Keratinocyte (primary cell): ENCODE measurements around the gene ORM1. TPM values are rescaled to one million over a fixed set of nuclear protein-coding genes. Genes with fewer than 3 reads are reported as not detected.

Experiments used
- DNase-seq: peaks from one replicate; pipeline ENCODE4 v3.0.0-alpha.2; 2011; ENCODE audit warnings: low read depth, missing footprints, low spot score
- FAIRE-seq: peaks from 2 replicates; lab custom pipeline; 2011; peaks lifted over from hg19 to GRCh38; lab: Jason Lieb, UNC
- H2AFZ ChIP-seq: 2 replicates; pipeline ENCODE4 v1.6.0; 2012; ENCODE audit warnings: low read length, control low read depth, inconsistent platforms; ENCODE audit not compliant: control insufficient read depth
- H3K27ac ChIP-seq: 2 replicates; pipeline ENCODE4 v1.5.1; 2011; ENCODE audit warnings: low read length; ENCODE audit not compliant: control insufficient read depth, insufficient read depth
- H3K27me3 ChIP-seq: 3 replicates; pipeline ENCODE4 v1.6.0; 2011; ENCODE audit warnings: low read length; ENCODE audit not compliant: control insufficient read depth, insufficient read depth; ENCODE audit errors: extremely low read depth
- H3K36me3 ChIP-seq, 2 experiments: 2 replicates in 1 of 2; 3 replicates in 1 of 2; pipeline ENCODE4 v1.5.1; 2011; ENCODE audit warnings: low read length in 2 of 2, mild to moderate bottlenecking in 1 of 2; ENCODE audit not compliant: control insufficient read depth in 2 of 2, insufficient read depth in 2 of 2; ENCODE audit errors: extremely low read depth in 1 of 2
- H3K4me1 ChIP-seq: 3 replicates; pipeline ENCODE4 v1.5.1; 2011; ENCODE audit warnings: low read length; ENCODE audit not compliant: control insufficient read depth, insufficient read depth; ENCODE audit errors: extremely low read depth
- H3K4me2 ChIP-seq: 3 replicates; pipeline ENCODE4 v1.6.0; 2011; ENCODE audit warnings: low read depth, low read length; ENCODE audit not compliant: control insufficient read depth, insufficient read depth; ENCODE audit errors: extremely low read depth
- H3K4me3 ChIP-seq, 3 experiments: fragments of 200-600 bp in 1 of 3; sonication (generic) in 1 of 3; 2 replicates in 2 of 3; 3 replicates in 1 of 3; pipeline ENCODE4 v1.5.1; 2011 to 2016; ENCODE audit warnings: low read length in 3 of 3, mild to moderate bottlenecking in 3 of 3, control low read depth in 2 of 3, inconsistent platforms in 1 of 3, low read depth in 1 of 3, mixed read lengths in 1 of 3, mixed run types in 1 of 3, moderate library complexity in 1 of 3; ENCODE audit not compliant: control insufficient read depth in 2 of 3, insufficient read depth in 2 of 3; ENCODE audit errors: extremely low read depth in 1 of 3
- H3K79me2 ChIP-seq: 2 replicates; pipeline ENCODE4 v1.6.0; 2012; ENCODE audit warnings: low read length; ENCODE audit not compliant: control insufficient read depth, insufficient read depth
- H3K9ac ChIP-seq: 3 replicates; pipeline ENCODE4 v1.6.0; 2011; ENCODE audit warnings: low read length; ENCODE audit not compliant: control insufficient read depth, insufficient read depth; ENCODE audit errors: extremely low read depth
- H3K9me1 ChIP-seq: 3 replicates; pipeline ENCODE4 v1.6.0; 2011; ENCODE audit warnings: low read length; ENCODE audit not compliant: control insufficient read depth, insufficient read depth; ENCODE audit errors: extremely low read depth
- H3K9me3 ChIP-seq: 2 replicates; pipeline ENCODE4 v1.5.1; 2012; ENCODE audit warnings: low read depth, low read length; ENCODE audit not compliant: control insufficient read depth
- H4K20me1 ChIP-seq: 3 replicates; pipeline ENCODE4 v1.6.0; 2011; ENCODE audit warnings: low read length; ENCODE audit not compliant: control insufficient read depth, insufficient read depth; ENCODE audit errors: extremely low read depth
- EZH2 ChIP-seq: IDR thresholded peaks from one replicate; pipeline ENCODE4 v1.6.1; 2012; ENCODE audit warnings: inconsistent platforms, mild to moderate bottlenecking, low read length, moderate library complexity
- dilution Hi-C: fragments of 300-500 bp; cut with MboI; formaldehyde crosslinking; loops from one replicate; pipeline ENCODE4 v1.7.0; 2020; ENCODE audit warnings: low sequenced_read_pairs; ENCODE audit not compliant: extremely low pct_ligation_motif_present
- polyA plus RNA-seq, 5 experiments: library from polyadenylated mRNA; depleted of rRNA in 3 of 5; stranded (reverse) in 3 of 5; stranded (forward) in 1 of 5; unstranded in 1 of 5; fragments of >200 nt; gene quantifications; 1 replicate in 1 of 5; 2 replicates in 3 of 5; 3 replicates in 1 of 5; pipeline versions ENCODE4 v1.2.1 to v1.2.3, GENCODE V29; 2011 to 2012; ENCODE audit warnings: missing spikeins in 2 of 5, low read depth in 1 of 5, low replicate concordance in 1 of 5
- TF ChIP-seq, protein P1 (sequence below), 3 experiments: IDR thresholded peaks in 1 of 3; conservative IDR thresholded peaks in 1 of 3; optimal IDR thresholded peaks in 1 of 3; 2 replicates in 2 of 3; 3 replicates in 1 of 3; pipeline versions ENCODE3 to v1.5.1; 2011; ENCODE audit warnings: low read length in 3 of 3, mild to moderate bottlenecking in 3 of 3, moderate library complexity in 2 of 3, control low read depth in 1 of 3, inconsistent platforms in 1 of 3; ENCODE audit not compliant: insufficient read depth in 2 of 3; ENCODE audit errors: extremely low read depth in 1 of 3

ORM1 gene
- polyA plus RNA-seq, 1 donor (not counting 4 experiments of a cell fraction or from before 2014, with no cell fraction given), result not detected

DNA sequence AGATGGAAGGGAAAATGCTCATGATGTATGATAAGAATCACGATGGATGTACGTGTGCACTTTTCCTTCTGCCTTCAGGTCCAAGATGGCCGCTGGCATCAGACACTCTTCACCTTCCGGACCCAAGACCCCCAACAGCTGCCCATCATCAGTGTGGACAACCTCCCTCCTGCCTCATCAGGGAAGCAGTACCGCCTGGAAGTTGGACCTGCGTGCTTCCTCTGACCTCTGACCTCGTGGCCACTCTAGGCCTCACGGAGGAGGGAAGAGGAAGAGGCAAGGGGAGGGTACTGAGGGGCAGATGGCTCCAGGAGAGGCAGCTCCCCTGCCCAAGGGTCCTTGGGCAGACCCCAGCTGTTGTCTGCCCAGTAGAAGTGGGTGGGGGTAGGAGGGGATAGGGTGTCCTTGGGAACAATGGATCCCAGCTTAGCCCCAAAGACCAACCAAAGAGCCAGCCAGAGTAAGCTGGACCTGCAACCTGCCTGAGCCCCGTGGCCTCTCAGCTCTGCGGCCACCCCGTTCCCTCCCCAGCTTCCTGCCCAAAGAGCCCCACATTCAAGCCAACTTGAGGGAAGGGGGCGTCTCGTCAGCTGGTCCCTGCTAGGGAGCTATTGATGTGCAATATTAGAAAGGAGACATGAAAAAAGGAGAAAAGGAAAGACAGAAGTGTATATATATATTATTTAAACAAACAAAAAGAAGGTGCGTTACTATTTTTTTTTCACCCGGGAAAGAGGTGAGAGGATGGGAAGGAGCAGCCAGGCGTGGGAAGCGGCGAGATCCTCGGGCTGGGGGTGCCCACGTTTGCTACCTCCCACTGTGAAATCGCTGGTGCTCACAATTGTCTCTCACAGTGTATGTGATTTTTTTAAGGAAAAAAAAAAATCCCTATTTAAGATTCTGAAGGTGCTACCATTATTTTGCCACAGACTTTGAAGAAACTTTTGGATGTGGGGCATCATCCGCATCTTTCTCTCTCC, 12.1 kb upstream of the ORM1 start:
- DNase-seq (no peak), FAIRE-seq (no peak)
- Histone ChIP-seq H3K4me3 (no peak overlapping the region), H3K4me2 (no peak overlapping the region), H3K9me3 (peaks cover 4% of the 10 kb centered on the region), H3K4me1 (no peaks in the 10 kb centered on the region), H4K20me1 (no peaks in the 10 kb centered on the region), H3K79me2 (no peaks in the 10 kb centered on the region), H3K9me1 (no peaks in the 10 kb centered on the region), H3K9ac (no peak overlapping the region), H3K36me3 (peaks cover 24 to 25% of the 10 kb centered on the region in 2 experiments), H3K27ac (no peak overlapping the region), H3K27me3 (no peaks in the 10 kb centered on the region), H2AFZ (no peak overlapping the region)
- TF ChIP-seq, protein P1, sequence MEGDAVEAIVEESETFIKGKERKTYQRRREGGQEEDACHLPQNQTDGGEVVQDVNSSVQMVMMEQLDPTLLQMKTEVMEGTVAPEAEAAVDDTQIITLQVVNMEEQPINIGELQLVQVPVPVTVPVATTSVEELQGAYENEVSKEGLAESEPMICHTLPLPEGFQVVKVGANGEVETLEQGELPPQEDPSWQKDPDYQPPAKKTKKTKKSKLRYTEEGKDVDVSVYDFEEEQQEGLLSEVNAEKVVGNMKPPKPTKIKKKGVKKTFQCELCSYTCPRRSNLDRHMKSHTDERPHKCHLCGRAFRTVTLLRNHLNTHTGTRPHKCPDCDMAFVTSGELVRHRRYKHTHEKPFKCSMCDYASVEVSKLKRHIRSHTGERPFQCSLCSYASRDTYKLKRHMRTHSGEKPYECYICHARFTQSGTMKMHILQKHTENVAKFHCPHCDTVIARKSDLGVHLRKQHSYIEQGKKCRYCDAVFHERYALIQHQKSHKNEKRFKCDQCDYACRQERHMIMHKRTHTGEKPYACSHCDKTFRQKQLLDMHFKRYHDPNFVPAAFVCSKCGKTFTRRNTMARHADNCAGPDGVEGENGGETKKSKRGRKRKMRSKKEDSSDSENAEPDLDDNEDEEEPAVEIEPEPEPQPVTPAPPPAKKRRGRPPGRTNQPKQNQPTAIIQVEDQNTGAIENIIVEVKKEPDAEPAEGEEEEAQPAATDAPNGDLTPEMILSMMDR (optimal IDR thresholded peaks at IDR 0.05 in 1 of 3, IDR thresholded peaks at IDR 0.05 in 1 of 3, conservative IDR thresholded peaks at IDR 0.05 in 1 of 3; ENCODE audit: extremely low read depth in 1 of 3, insufficient read depth in 2 of 3, low read length in 3 of 3), result no peak
- dilution Hi-C loops, result no loop called here

DNA sequence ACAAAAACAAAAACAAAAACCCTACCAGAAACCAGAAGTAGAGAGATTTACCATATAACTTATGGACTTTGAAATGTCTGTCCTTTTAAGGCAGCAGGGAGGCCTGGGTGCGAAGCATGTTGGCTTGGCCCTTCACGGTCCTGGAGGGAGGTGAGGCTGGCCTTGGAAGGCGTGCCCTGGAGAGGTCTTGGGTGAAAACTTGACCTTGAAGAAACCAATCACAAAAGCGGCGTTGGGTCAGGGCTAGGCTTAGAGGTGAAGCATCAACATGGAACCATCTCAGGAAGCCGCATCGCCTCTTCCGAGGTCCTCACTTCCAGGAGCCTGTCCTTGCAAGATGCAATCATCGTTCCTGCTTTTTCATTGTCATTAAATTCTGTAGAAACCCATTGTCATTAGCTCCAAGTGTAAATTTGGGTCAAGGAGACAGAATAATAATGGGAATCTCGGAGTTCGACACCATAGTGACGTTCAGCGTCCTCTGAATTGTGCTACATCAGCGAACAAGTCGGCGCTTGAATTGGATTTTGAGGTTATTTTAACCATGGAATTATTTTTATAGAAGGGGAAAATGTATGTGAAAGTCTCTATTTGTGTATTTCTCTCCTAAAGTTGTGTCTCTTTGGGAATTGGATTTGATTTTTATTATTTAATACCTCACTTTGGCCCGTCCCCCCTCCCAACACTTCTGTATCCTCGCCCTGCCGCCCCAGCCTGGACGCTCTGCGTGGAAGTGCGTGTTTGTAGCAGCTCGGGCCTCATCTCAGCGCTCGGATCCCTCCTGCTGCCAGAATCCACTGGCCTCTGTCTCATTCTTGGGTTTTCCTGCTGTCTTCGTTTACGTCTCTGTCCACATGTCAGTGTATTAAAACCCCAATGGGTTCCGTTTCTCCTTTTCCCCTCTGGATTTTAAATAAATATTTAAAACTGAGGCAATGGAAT, 11.1 kb upstream of the ORM1 start:
- no peaks in the 10 kb centered on the region for H3K4me1 ChIP-seq
- no peaks in the 10 kb centered on the region for H3K79me2 ChIP-seq
- FAIRE-seq (no peak), DNase-seq (no peak)
- H3K9me3 ChIP-seq, result peaks cover 4% of the 10 kb centered on the region
- H3K9ac ChIP-seq, result no peak overlapping the region
- no peaks in the 10 kb centered on the region for H3K27me3 ChIP-seq
- no peak overlapping the region for H2AFZ ChIP-seq
- no peaks in the 10 kb centered on the region for H3K9me1 ChIP-seq
- H3K4me3 ChIP-seq, result no peak overlapping the region
- dilution Hi-C loops, result no loop called here
- H3K36me3 ChIP-seq, result peaks cover 24% of the 10 kb centered on the region in 2 experiments
- H4K20me1 ChIP-seq, result no peaks in the 10 kb centered on the region
- TF ChIP-seq, protein P1 (optimal IDR thresholded peaks at IDR 0.05 in 1 of 3, IDR thresholded peaks at IDR 0.05 in 1 of 3, conservative IDR thresholded peaks at IDR 0.05 in 1 of 3; ENCODE audit: extremely low read depth in 1 of 3, insufficient read depth in 2 of 3, low read length in 3 of 3), result no peak
- no peak for TF ChIP-seq EZH2
- no peak overlapping the region for H3K4me2 ChIP-seq
- H3K27ac ChIP-seq, result no peak overlapping the region
